Stomach (tissue), 4 donors: Measurements from ENCODE around the gene EHD4.

Experiments
- CTCF ChIP-seq, 7 experiments: fragments of 450-650 bp in 4 of 7; fragments of 200-600 bp in 3 of 7; sonication (generic) in 3 of 7; IDR thresholded peaks; one replicate each; pipeline ENCODE4 v1.5.1; 2016 to 2019; ENCODE audit warnings: antibody characterized with exemption in 7 of 7, control low read depth in 2 of 7, mild to moderate bottlenecking in 1 of 7
- POLR2A ChIP-seq, 4 donors: fragments of 450-650 bp; IDR thresholded peaks; one replicate each; pipeline ENCODE4 v1.6.1; 2016; ENCODE audit warnings: antibody characterized with exemption in 4 of 4, control low read depth in 2 of 4, mild to moderate bottlenecking in 1 of 4, moderate library complexity in 1 of 4

- no peak for TF ChIP-seq CTCF (IDR thresholded peaks at IDR 0.05)
- TF ChIP-seq POLR2A (IDR thresholded peaks at IDR 0.05): no peak
Observed at GRCh38 chr15:41888662-41889253, 83.6 kb downstream of the EHD4 start.
